HepG2 (cell line): ENCODE measurements around the gene ADAMTS18. TPM values are rescaled to one million over a fixed set of nuclear protein-coding genes. Genes with fewer than 3 reads are reported as not detected.

ENCODE experiments used
- ATF4 ChIP-seq, 2 experiments: fragments of 450-650 bp in 1 of 2; sonication (generic) in 1 of 2; formaldehyde crosslinking; IDR thresholded peaks; 2 replicates each; pipeline versions ENCODE4 v1.5.0 to v1.8.0; 2020 to 2022; ENCODE audit warnings: mild to moderate bottlenecking in 1 of 2, missing genetic modification reagents in 1 of 2
- CREM ChIP-seq, 2 experiments: sonication (generic) in 1 of 2; formaldehyde crosslinking in 1 of 2; IDR thresholded peaks; 2 replicates each; pipeline versions ENCODE4 v1.4.0 to v1.6.1; 2016 to 2020; ENCODE audit warnings: antibody characterized with exemption in 1 of 2, mild to moderate bottlenecking in 1 of 2, missing genetic modification reagents in 1 of 2
- DNMT1 ChIP-seq: sonication (generic); formaldehyde crosslinking; IDR thresholded peaks from 2 replicates; pipeline ENCODE4 v1.5.1; 2020; ENCODE audit warnings: mild to moderate bottlenecking, missing genetic modification reagents
- HNF4A ChIP-seq: sonication (generic); formaldehyde crosslinking; IDR thresholded peaks from 2 replicates; pipeline ENCODE4 v1.4.0; 2020; ENCODE audit warnings: missing genetic modification reagents
- KDM4B ChIP-seq: sonication (generic); formaldehyde crosslinking; IDR thresholded peaks from 2 replicates; pipeline ENCODE4 v1.4.0; 2020; ENCODE audit warnings: missing genetic modification reagents
- MAFF ChIP-seq: IDR thresholded peaks from 2 replicates; pipeline ENCODE4 v1.6.1; 2011; ENCODE audit warnings: low read depth, low read length, improper control_type of control experiment
- MIER2 ChIP-seq: IDR thresholded peaks from 2 replicates; pipeline ENCODE4 v1.6.1; 2016; ENCODE audit warnings: missing biosample characterization, missing genetic modification reagents
- NR2F1 ChIP-seq, 2 experiments: fragments of 450-650 bp in 1 of 2; formaldehyde crosslinking in 1 of 2; IDR thresholded peaks; 2 replicates each; pipeline versions ENCODE4 v1.5.0 to v1.6.1; 2016 to 2020; ENCODE audit warnings: mild to moderate bottlenecking in 1 of 2, missing compliant biosample characterization in 1 of 2, missing genetic modification reagents in 1 of 2, moderate library complexity in 1 of 2
- NR2F2 ChIP-seq: IDR thresholded peaks from 2 replicates; pipeline ENCODE4 v1.6.1; 2012; ENCODE audit warnings: low read depth, inconsistent platforms, borderline replicate concordance
- NR2F6 ChIP-seq, 2 experiments: IDR thresholded peaks; 2 replicates each; pipeline ENCODE4 v1.6.1; 2016; ENCODE audit warnings: antibody characterized with exemption in 1 of 2, mild to moderate bottlenecking in 1 of 2
- POGZ ChIP-seq: sonication (generic); formaldehyde crosslinking; IDR thresholded peaks from 2 replicates; pipeline ENCODE4 v1.4.0; 2020; ENCODE audit warnings: mild to moderate bottlenecking, missing genetic modification reagents
- RFX3 ChIP-seq: IDR thresholded peaks from 2 replicates; pipeline ENCODE4 v1.6.1; 2016; ENCODE audit warnings: missing biosample characterization, missing genetic modification reagents
- SETDB1 ChIP-seq: sonication (generic); formaldehyde crosslinking; IDR thresholded peaks from 2 replicates; pipeline ENCODE4 v1.5.1; 2020; ENCODE audit warnings: missing genetic modification reagents, mild to moderate bottlenecking, borderline replicate concordance
- SKI ChIP-seq: fragments of 450-650 bp; IDR thresholded peaks from one replicate; pipeline ENCODE4 v1.6.1; 2018; ENCODE audit warnings: mild to moderate bottlenecking; ENCODE audit not compliant: partially characterized antibody
- SOX6 ChIP-seq, 2 experiments: fragments of 450-650 bp in 1 of 2; sonication (generic) in 1 of 2; formaldehyde crosslinking in 1 of 2; IDR thresholded peaks; 2 replicates each; pipeline versions ENCODE4 v1.4.0 to v1.6.1; 2017 to 2020; ENCODE audit warnings: antibody characterized with exemption in 1 of 2, mild to moderate bottlenecking in 1 of 2, missing genetic modification reagents in 1 of 2
- SRSF9 ChIP-seq: fragments of 200-400 bp; formaldehyde crosslinking; IDR thresholded peaks from 2 replicates; pipeline ENCODE4 v1.6.1; 2018; ENCODE audit warnings: borderline replicate concordance, mild to moderate bottlenecking, low read depth, low read length; ENCODE audit not compliant: insufficient read depth, poor library complexity, severe bottlenecking
- TAF15 ChIP-seq: fragments of 200-400 bp; formaldehyde crosslinking; IDR thresholded peaks from one replicate; pipeline ENCODE4 v1.6.1; 2018; ENCODE audit warnings: mild to moderate bottlenecking, low read depth, low read length; ENCODE audit not compliant: poor library complexity, severe bottlenecking
- TBX3 ChIP-seq: fragments of 450-650 bp; IDR thresholded peaks from 2 replicates; pipeline ENCODE4 v1.6.1; 2017; ENCODE audit warnings: antibody characterized with exemption, mild to moderate bottlenecking, inconsistent platforms, borderline replicate concordance
- ZMYM3 ChIP-seq: sonication (generic); formaldehyde crosslinking; IDR thresholded peaks from 2 replicates; pipeline ENCODE4 v1.5.1; 2020; ENCODE audit warnings: mild to moderate bottlenecking, missing genetic modification reagents
- ZNF234 ChIP-seq: sonication (generic); formaldehyde crosslinking; conservative IDR thresholded peaks from 2 replicates; pipeline ENCODE4 v1.5.1; 2020; ENCODE audit warnings: mild to moderate bottlenecking, missing genetic modification reagents
- ZNF382 ChIP-seq: sonication (generic); formaldehyde crosslinking; IDR thresholded peaks from 2 replicates; pipeline ENCODE4 v1.5.0; 2020; ENCODE audit warnings: missing genetic modification reagents, mild to moderate bottlenecking, borderline replicate concordance
- ZNF569 ChIP-seq: sonication (generic); formaldehyde crosslinking; IDR thresholded peaks from 2 replicates; pipeline ENCODE4 v1.5.0; 2020; ENCODE audit warnings: mild to moderate bottlenecking, missing genetic modification reagents, moderate library complexity, borderline replicate concordance
- ZNF644 ChIP-seq: IDR thresholded peaks from 2 replicates; pipeline ENCODE4 v1.6.1; 2016; ENCODE audit warnings: low read depth
- ZNF75D ChIP-seq: sonication (generic); formaldehyde crosslinking; IDR thresholded peaks from 2 replicates; pipeline ENCODE4 v1.8.1; 2023; ENCODE audit warnings: missing genetic modification reagents, mild to moderate bottlenecking, borderline replicate concordance
- polyA plus RNA-seq, 8 experiments: library from polyadenylated mRNA; depleted of rRNA in 3 of 8; stranded (reverse) in 7 of 8; unstranded in 1 of 8; fragments of >200 nt; fragmentation: Illumina TruSeq in 4 of 8; extraction: Trizol in 4 of 8; gene quantifications; 2 replicates each; pipeline versions ENCODE4 v1.2.1 to v1.2.3, GENCODE V29; 2011 to 2016; ENCODE audit warnings: low read depth in 4 of 8, missing spikeins in 1 of 8, mixed read lengths in 1 of 8; ENCODE audit not compliant: insufficient read depth in 1 of 8
- total RNA-seq, 5 experiments: library from RNA; depleted of rRNA; stranded (reverse); fragments of >200 nt; fragmentation: Illumina TruSeq; extraction: Trizol; gene quantifications; 2 replicates each; pipeline ENCODE4 v1.2.3, GENCODE V29; 2016; ENCODE audit warnings: low read depth in 1 of 5
- TF ChIP-seq, protein P1 (sequence below): sonication (generic); formaldehyde crosslinking; IDR thresholded peaks from 2 replicates; pipeline ENCODE4 v1.4.0; 2020; ENCODE audit warnings: missing genetic modification reagents
- TF ChIP-seq, protein P2 (sequence below): sonication (generic); formaldehyde crosslinking; IDR thresholded peaks from 2 replicates; pipeline ENCODE4 v1.9.0; 2022; ENCODE audit warnings: missing genetic modification reagents, mild to moderate bottlenecking, borderline replicate concordance

The ADAMTS18 gene
- total and polyA plus RNA-seq, 2 of the 13 experiments (the other 11 are each of a cell fraction or from before 2014, with no cell fraction given), result 0.01 TPM; not detected in 1

DNA sequence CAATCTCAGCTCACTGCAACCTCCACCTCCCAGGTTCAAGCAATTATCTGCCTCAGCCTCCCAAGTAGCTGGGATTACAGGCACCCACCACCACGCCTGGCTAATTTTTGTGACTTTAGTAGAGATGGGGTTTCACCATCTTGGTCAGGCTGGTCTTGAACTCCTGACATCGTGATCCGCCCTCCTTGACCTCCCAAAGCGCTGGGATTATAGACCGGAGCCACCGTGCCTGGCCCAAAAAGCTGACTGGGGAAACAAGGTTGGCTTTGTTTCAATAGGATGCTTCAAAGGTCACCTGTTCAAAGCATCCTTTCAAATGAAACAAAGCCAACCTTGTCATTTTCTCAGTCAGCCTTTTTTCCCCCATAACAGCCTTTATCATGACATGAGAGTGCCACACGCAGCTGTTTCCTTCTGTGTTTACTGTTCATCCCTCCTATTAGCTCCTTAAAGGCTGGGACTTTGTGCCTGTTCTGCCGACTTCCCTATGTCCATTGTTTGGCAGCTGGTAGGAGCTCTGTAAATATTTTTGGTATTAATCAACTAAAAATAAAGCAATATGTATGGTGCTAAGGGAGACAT, 51.1 kb downstream of the ADAMTS18 start (continued):
- TF ChIP-seq, protein P1, sequence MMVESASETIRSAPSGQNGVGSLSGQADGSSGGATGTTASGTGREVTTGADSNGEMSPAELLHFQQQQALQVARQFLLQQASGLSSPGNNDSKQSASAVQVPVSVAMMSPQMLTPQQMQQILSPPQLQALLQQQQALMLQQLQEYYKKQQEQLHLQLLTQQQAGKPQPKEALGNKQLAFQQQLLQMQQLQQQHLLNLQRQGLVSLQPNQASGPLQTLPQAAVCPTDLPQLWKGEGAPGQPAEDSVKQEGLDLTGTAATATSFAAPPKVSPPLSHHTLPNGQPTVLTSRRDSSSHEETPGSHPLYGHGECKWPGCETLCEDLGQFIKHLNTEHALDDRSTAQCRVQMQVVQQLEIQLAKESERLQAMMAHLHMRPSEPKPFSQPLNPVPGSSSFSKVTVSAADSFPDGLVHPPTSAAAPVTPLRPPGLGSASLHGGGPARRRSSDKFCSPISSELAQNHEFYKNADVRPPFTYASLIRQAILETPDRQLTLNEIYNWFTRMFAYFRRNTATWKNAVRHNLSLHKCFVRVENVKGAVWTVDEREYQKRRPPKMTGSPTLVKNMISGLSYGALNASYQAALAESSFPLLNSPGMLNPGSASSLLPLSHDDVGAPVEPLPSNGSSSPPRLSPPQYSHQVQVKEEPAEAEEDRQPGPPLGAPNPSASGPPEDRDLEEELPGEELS (CRISPR knock-in tag), result peak; percentile 34
- TF ChIP-seq RFX3, result no peak
- TF ChIP-seq MAFF, result peak; percentile 16; the same call in 1 of the 2 replicates
- no peak for TF ChIP-seq ZNF569
- peak; percentile 74 for TF ChIP-seq NR2F6 (IDR thresholded peaks at IDR 0.05)
- TF ChIP-seq NR2F6 (CRISPR knock-in tag; IDR thresholded peaks at IDR 0.05), result peak; percentile 69
- TF ChIP-seq ZMYM3 (CRISPR knock-in tag), result peak; percentile 31; the same call in 1 of the 2 replicates
- no peak for TF ChIP-seq ZNF234 (CRISPR knock-in tag)
- TF ChIP-seq TBX3, result 0 out of 2 replicates have a peak, but pooled peaks have one; percentile 17
- TF ChIP-seq SETDB1, result no peak
- peak; percentile 39; the same call in 1 of the 2 replicates for TF ChIP-seq MIER2
- TF ChIP-seq ATF4 (CRISPR knock-in tag; IDR thresholded peaks at IDR 0.05), result no peak
- 0 out of 2 replicates have a peak, but pooled peaks have one; percentile 40 for TF ChIP-seq NR2F2
- no peak for TF ChIP-seq ZNF75D (CRISPR knock-in tag)
- no peak for TF ChIP-seq POGZ (CRISPR knock-in tag)
- TF ChIP-seq KDM4B (CRISPR knock-in tag), result no peak
- peak; percentile 25; the same call in 1 of the 2 replicates for TF ChIP-seq HNF4A (CRISPR knock-in tag)
- TF ChIP-seq NR2F1 (CRISPR knock-in tag; IDR thresholded peaks at IDR 0.05), result 0 out of 4 replicates have a peak, but pooled peaks of 1 of the 2 experiments have one; percentile 46
- no peak for TF ChIP-seq SRSF9
- no peak for TF ChIP-seq SKI
- TF ChIP-seq CREM (IDR thresholded peaks at IDR 0.05), result peak; percentile 60; the same call in 1 of the 2 replicates
- TF ChIP-seq CREM (CRISPR knock-in tag; IDR thresholded peaks at IDR 0.05), result no peak
- no peak for TF ChIP-seq TAF15
- TF ChIP-seq, protein P2, sequence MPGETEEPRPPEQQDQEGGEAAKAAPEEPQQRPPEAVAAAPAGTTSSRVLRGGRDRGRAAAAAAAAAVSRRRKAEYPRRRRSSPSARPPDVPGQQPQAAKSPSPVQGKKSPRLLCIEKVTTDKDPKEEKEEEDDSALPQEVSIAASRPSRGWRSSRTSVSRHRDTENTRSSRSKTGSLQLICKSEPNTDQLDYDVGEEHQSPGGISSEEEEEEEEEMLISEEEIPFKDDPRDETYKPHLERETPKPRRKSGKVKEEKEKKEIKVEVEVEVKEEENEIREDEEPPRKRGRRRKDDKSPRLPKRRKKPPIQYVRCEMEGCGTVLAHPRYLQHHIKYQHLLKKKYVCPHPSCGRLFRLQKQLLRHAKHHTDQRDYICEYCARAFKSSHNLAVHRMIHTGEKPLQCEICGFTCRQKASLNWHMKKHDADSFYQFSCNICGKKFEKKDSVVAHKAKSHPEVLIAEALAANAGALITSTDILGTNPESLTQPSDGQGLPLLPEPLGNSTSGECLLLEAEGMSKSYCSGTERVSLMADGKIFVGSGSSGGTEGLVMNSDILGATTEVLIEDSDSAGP, result no peak
- no peak for TF ChIP-seq SOX6 (IDR thresholded peaks at IDR 0.05)
- TF ChIP-seq SOX6 (CRISPR knock-in tag; IDR thresholded peaks at IDR 0.05), result peak; percentile 89
- TF ChIP-seq ZNF382, result no peak
- TF ChIP-seq DNMT1, result no peak
- peak; percentile 59; the same call in 1 of the 2 replicates for TF ChIP-seq ZNF644 (CRISPR knock-in tag)
